A549 (cell line): ENCODE results near the gene ZNF580. TPM values are rescaled to one million over a fixed set of nuclear protein-coding genes. Genes with fewer than 3 reads are reported as not detected.

Source experiments
- ATAC-seq, 2 experiments: fragments of 200-7000 bp in 1 of 2; fragments of >200 bp in 1 of 2; cut with Nextera tagmentation in 1 of 2; cut with Tn5 transposase in 1 of 2; 3 replicates each; pipeline versions ENCODE4 v1.8.0 to v1.9.1; 2018 to 2020; ENCODE audit warnings: mild to moderate bottlenecking in 1 of 2, moderate library complexity in 1 of 2
- CTCF ChIA-PET: fragments of 300-600 bp; sonication (Branson Sonifier 250); formaldehyde crosslinking; extraction: SDS; loops from one replicate; lab custom pipeline; 2021; ENCODE audit warnings: antibody characterized with exemption, inconsistent platforms; lab: Yijun Ruan, JAX
- POLR2A ChIA-PET: fragments of 350-600 bp; formaldehyde crosslinking; extraction: SDS; loops from one replicate; lab custom pipeline; 2021; ENCODE audit warnings: antibody characterized with exemption, inconsistent platforms; lab: Yijun Ruan, JAX
- DNase-seq, 2 experiments: peaks; one replicate each; pipeline versions ENCODE4 v3.0.0 to v3.0.0-alpha.2; 2011 to 2016; ENCODE audit warnings: low read depth in 1 of 2, low spot score in 1 of 2
- FAIRE-seq: peaks from 2 replicates; lab custom pipeline; 2011; peaks lifted over from hg19 to GRCh38; lab: Jason Lieb, UNC
- H3K27ac ChIP-seq, 2 experiments: fragments of >200 bp; sonication (Bioruptor Twin); formaldehyde crosslinking; 3 replicates each; pipeline ENCODE4 v1.5.1; 2016 to 2017
- H3K4me1 ChIP-seq: fragments of >200 bp; sonication (Bioruptor Twin); formaldehyde crosslinking; 3 replicates; pipeline ENCODE4 v1.6.1; 2016
- H3K4me2 ChIP-seq: fragments of >200 bp; sonication (Bioruptor Twin); formaldehyde crosslinking; 3 replicates; pipeline ENCODE4 v1.6.1; 2016
- H3K4me3 ChIP-seq: fragments of >200 bp; sonication (Bioruptor Twin); formaldehyde crosslinking; 3 replicates; pipeline ENCODE4 v1.5.1; 2016
- H3K9me3 ChIP-seq: fragments of >200 bp; sonication (Bioruptor Twin); formaldehyde crosslinking; 3 replicates; pipeline ENCODE4 v1.6.1; 2016
- BHLHE40 ChIP-seq: IDR thresholded peaks from 2 replicates; pipeline ENCODE4 v1.6.1; 2012; ENCODE audit warnings: low read depth, low read length, inconsistent platforms
- EHMT2 ChIP-seq: fragments of 200-600 bp; sonication (generic); IDR thresholded peaks from 2 replicates; pipeline ENCODE4 v1.6.1; 2016; ENCODE audit warnings: antibody characterized with exemption, low read depth, mild to moderate bottlenecking, moderate library complexity
- EP300 ChIP-seq, 2 experiments: fragments of >200 bp; sonication (Bioruptor Twin); formaldehyde crosslinking; IDR thresholded peaks; 2 replicates in 1 of 2; 3 replicates in 1 of 2; pipeline ENCODE4 v1.6.1; 2016 to 2017
- HDAC2 ChIP-seq: fragments of 200-600 bp; sonication (generic); IDR thresholded peaks from 2 replicates; pipeline ENCODE4 v1.6.1; 2016
- HOXA7 ChIP-seq: fragments of 250-450 bp; sonication (Bioruptor Pico); IDR thresholded peaks from 2 replicates; pipeline ENCODE4 v1.5.0; 2020; ENCODE audit warnings: mild to moderate bottlenecking, moderate library complexity
- HOXB5 ChIP-seq: fragments of 250-450 bp; sonication (Bioruptor Pico); IDR thresholded peaks from 2 replicates; pipeline ENCODE4 v1.5.0; 2020; ENCODE audit warnings: mild to moderate bottlenecking, moderate library complexity
- JUNB ChIP-seq: fragments of >200 bp; sonication (Bioruptor Twin); formaldehyde crosslinking; IDR thresholded peaks from 2 replicates; pipeline ENCODE4 v1.6.1; 2016
- KDM5A ChIP-seq: fragments of 200-600 bp; sonication (generic); IDR thresholded peaks from 2 replicates; pipeline ENCODE4 v1.6.1; 2016; ENCODE audit warnings: antibody characterized with exemption, mild to moderate bottlenecking
- MYC ChIP-seq: IDR thresholded peaks from 2 replicates; pipeline ENCODE4 v1.6.1; 2012; ENCODE audit warnings: mild to moderate bottlenecking, inconsistent platforms, low read length, improper control_type of control experiment, borderline replicate concordance
- NFE2L2 ChIP-seq: fragments of 150-350 bp; conservative IDR thresholded peaks from 2 replicates; pipeline ENCODE4 v1.6.1; 2014; ENCODE audit warnings: low read length
- NPAS2 ChIP-seq: fragments of 250-450 bp; sonication (Bioruptor Pico); IDR thresholded peaks from 2 replicates; pipeline ENCODE4 v1.8.0; 2022; ENCODE audit warnings: mild to moderate bottlenecking, moderate library complexity, borderline replicate concordance
- NR3C1 ChIP-seq: fragments of >200 bp; sonication (Bioruptor Twin); formaldehyde crosslinking; IDR thresholded peaks from 3 replicates; pipeline ENCODE4 v1.6.1; 2017
- PHF8 ChIP-seq: fragments of 200-600 bp; sonication (generic); IDR thresholded peaks from 2 replicates; pipeline ENCODE4 v1.6.1; 2016; ENCODE audit warnings: low read depth, mild to moderate bottlenecking, antibody characterized with exemption, moderate library complexity, borderline replicate concordance
- RARB ChIP-seq: fragments of 250-450 bp; sonication (Bioruptor Pico); IDR thresholded peaks from 2 replicates; pipeline ENCODE4 v1.8.0; 2021; ENCODE audit warnings: mild to moderate bottlenecking, moderate library complexity
- RCOR1 ChIP-seq: fragments of 150-350 bp; IDR thresholded peaks from 2 replicates; pipeline ENCODE4 v1.6.1; 2014; ENCODE audit warnings: antibody characterized with exemption, low read length, low read depth
- REST ChIP-seq: fragments of 200-600 bp; sonication (generic); IDR thresholded peaks from 2 replicates; pipeline ENCODE4 v1.6.1; 2016; ENCODE audit warnings: antibody characterized with exemption, mild to moderate bottlenecking, moderate library complexity
- SMC3 ChIP-seq: fragments of >200 bp; sonication (Bioruptor Twin); formaldehyde crosslinking; IDR thresholded peaks from 3 replicates; pipeline ENCODE4 v1.6.1; 2018; ENCODE audit warnings: inconsistent platforms
- TFCP2L1 ChIP-seq: fragments of 250-450 bp; sonication (Bioruptor Pico); IDR thresholded peaks from 2 replicates; pipeline ENCODE4 v1.5.0; 2021; ENCODE audit warnings: mild to moderate bottlenecking
- ZC3H11A ChIP-seq: fragments of 450-650 bp; IDR thresholded peaks from 2 replicates; pipeline ENCODE4 v1.6.1; 2014; ENCODE audit warnings: antibody characterized with exemption, mild to moderate bottlenecking
- ZSCAN20 ChIP-seq: fragments of 250-450 bp; sonication (Bioruptor Pico); IDR thresholded peaks from 2 replicates; pipeline ENCODE4 v1.8.0; 2022; ENCODE audit warnings: mild to moderate bottlenecking, moderate library complexity
- WGBS: methylation state at CpG from one replicate; pipeline ENCODE4 v1.1.6; 2017; ENCODE audit errors: missing lambda C conversion rate; 5-methylcytosine and 5-hydroxymethylcytosine counted together
- polyA plus RNA-seq, 4 experiments: library from polyadenylated mRNA; depleted of rRNA in 3 of 4; stranded (reverse); fragments of >200 nt; fragmentation: RNase III in 1 of 4; extraction: RNeasy Plus Mini Kit Qiagen cat#74134 plus additional on column Dnase treatment in 1 of 4; gene quantifications; 2 replicates in 3 of 4; 3 replicates in 1 of 4; pipeline ENCODE4 v1.2.3, GENCODE V29; 2011 to 2017
- TF ChIP-seq, protein P1 (sequence below): fragments of >200 bp; sonication (Bioruptor Twin); formaldehyde crosslinking; IDR thresholded peaks from 2 replicates; pipeline ENCODE4 v1.6.1; 2016
- TF ChIP-seq, protein P2 (sequence below): fragments of 250-450 bp; sonication (Bioruptor Pico); IDR thresholded peaks from 2 replicates; pipeline ENCODE4 v1.5.0; 2021; ENCODE audit warnings: mild to moderate bottlenecking, moderate library complexity, borderline replicate concordance

The ZNF580 gene
- polyA plus RNA-seq, 2 of the 4 experiments (the other 2 are of a cell fraction): 9.2 to 52.8 TPM

DNA sequence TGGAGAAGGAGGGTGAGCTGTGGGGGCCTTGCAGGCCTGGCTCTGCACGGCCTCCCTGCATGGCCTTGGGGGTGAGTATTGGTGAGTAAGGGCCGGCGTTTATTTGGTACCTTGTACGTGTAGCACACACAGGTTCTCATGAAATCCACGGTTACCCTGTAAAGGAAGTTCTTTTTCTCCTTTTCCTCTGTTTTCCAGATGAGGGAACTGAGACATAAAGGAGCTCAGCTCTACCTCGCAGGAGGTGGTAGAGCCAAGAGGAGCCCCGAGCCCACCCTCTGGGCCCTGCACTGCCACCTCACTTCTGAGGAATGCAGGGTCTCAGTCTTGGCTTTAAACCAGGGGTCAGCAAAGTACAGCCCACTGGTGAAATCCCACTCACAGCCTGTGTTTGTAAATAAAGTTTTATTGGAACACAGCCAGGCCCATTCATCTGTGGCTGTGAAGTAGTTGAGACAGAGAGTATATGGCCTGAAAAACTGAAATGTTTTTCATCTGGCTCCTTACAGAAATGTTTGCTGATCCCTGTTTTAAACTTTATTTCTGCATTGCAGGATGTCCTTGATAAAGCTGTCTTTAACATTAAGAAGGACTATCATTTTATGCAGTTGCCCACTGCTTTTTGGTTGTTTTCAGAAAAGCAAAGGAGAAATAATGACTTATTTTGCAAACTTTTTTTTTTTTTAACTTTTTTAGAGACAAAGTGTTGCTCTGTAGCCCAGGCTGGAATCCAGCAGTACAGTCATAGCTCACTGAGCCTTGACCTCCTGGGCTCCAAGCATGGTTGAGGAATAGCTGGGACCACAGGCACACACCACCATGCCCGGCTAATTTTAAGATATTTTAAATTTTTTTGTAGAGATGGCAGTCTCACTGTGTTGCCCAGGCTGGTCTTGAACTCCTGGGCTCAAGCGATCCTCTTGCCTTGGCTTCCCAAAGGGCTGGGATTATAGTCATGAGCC is 40.6 kb downstream of the ZNF580 start:
- ChIA-PET CTCF (interaction anchor here (0.6 to 1.8 kb wide), 4 partner anchors 10 to 565 kb away, joined by 3 to 5 read pairs (median 4); no protein-coding TSS in a partner anchor), POLR2A (interaction anchor here (1.3 kb wide), 1 partner anchor 27 kb away, joined by 3 read pairs; the partner anchor contains the start of gene U2AF2)
- Histone ChIP-seq H3K4me2 (no peak overlapping the region), H3K27ac (no peak overlapping the region), H3K4me3 (no peak overlapping the region), H3K4me1 (peaks cover 11% of the 10 kb centered on the region), H3K9me3 (no peaks in the 10 kb centered on the region)
- TF ChIP-seq HOXA7 (no peak), PHF8 (no peak), TFCP2L1 (CRISPR knock-in tag) (no peak), EHMT2 (no peak), ZSCAN20 (CRISPR knock-in tag) (no peak), KDM5A (no peak), JUNB (no peak), EP300 (IDR thresholded peaks at IDR 0.05) (no peak), RCOR1 (no peak), BHLHE40 (no peak), RARB (no peak), NPAS2 (CRISPR knock-in tag) (no peak)
- TF ChIP-seq, protein P1, sequence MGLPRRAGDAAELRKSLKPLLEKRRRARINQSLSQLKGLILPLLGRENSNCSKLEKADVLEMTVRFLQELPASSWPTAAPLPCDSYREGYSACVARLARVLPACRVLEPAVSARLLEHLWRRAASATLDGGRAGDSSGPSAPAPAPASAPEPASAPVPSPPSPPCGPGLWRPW: no peak
- ATAC-seq (no peak), DNase-seq (no peak), FAIRE-seq (no peak)
- WGBS: 91% methylated on average over 9 of the region's 9 CpGs

DNA sequence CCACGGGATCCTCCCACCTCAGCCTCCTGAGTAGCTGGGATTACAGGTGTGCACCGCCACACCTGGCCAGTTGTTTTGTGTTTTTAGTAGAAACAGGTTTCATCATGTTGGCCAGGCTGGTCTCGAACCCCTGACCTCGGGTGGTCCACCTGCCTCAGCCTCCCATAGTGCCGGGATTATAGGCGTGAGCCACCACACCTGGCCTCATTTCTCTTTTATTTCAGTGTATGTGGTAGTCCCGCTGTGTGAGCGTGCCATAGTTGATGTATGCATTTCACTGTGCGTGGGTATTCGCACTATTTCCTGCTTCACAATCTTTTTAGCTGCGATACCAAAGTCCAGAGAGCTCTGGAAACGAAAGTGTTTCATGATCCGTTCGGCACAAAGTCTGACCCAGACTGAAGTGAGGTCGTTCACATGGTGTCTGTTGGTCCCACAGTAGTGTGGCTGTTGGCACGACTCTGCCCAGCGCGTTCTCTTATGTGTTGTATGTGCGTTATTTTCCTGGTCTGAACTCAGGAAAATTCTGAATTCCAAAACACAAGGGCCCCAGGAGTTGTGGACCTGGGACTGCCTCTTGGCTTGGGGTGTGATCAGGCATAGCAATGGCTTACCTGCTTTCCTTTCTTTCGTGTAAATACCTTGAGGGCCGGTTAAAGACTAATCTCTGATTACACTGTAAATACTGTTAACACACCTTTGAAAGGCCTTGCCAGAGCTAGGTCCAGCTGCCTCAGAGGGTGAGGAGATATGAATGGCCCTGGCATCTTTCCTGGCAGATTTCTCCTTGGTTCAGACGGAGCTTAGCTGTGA is 42.9 kb downstream of the ZNF580 start:
- H3K27ac ChIP-seq: no peak overlapping the region
- WGBS: 90% methylated on average over 22 of the region's 22 CpGs
- ATAC-seq: no peak
- no peak for TF ChIP-seq MYC
- TF ChIP-seq RARB: no peak
- no peak for TF ChIP-seq NFE2L2
- TF ChIP-seq NR3C1: no peak
- TF ChIP-seq, all 56 proteins: peak for 0
- no peak for DNase-seq
- ChIA-PET POLR2A (no interaction called here), CTCF (interaction anchor here (1.0 to 1.8 kb wide), 4 partner anchors 12 to 383 kb away, joined by 3 to 6 read pairs (median 4); no protein-coding TSS in a partner anchor)
- H3K9me3 ChIP-seq: no peaks in the 10 kb centered on the region
- no peaks in the 10 kb centered on the region for H3K4me1 ChIP-seq
- no peak for FAIRE-seq
- no peak overlapping the region for H3K4me2 ChIP-seq
- no peak overlapping the region for H3K4me3 ChIP-seq

DNA sequence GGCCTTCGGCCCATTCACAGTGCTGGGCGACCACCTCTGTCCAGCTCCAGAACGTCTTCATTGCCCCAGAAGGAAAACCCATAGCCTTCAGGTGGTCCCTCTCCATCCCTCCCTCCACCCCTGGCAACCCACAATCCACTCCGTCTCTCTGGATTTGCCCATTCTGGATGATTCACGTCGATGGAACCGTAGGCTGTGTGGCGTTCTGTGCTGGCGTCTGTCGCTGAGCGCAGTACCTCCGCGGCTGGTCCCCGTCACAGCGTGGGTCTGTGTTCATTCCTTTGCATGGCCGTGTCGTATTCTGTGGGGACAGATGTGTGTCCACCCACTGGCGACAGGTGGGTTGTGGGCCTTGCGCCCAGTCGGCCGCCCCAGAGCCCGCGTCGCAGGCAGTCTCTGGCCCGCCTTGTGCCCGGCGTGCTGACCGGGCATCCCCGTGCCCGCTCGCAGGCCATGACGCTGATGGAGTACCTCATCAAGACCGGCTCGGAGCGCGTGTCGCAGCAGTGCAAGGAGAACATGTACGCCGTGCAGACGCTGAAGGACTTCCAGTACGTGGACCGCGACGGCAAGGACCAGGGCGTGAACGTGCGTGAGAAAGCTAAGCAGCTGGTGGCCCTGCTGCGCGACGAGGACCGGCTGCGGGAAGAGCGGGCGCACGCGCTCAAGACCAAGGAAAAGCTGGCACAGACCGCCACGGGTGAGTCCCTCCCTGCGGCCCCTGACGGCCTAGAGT is 44.3 kb downstream of the ZNF580 start:
- CTCF ChIA-PET: interaction anchor here (0.6 to 1.7 kb wide), 4 partner anchors 14 to 1974 kb away, joined by 3 to 6 read pairs (median 3); no protein-coding TSS in a partner anchor
- Histone ChIP-seq H3K4me2 (no peak overlapping the region), H3K4me3 (no peak overlapping the region), H3K4me1 (no peaks in the 10 kb centered on the region), H3K27ac (no peak overlapping the region), H3K9me3 (no peaks in the 10 kb centered on the region)
- DNase-seq: no peak
- POLR2A ChIA-PET: no interaction called here
- no peak for FAIRE-seq
- ATAC-seq: no peak
- WGBS: 97% methylated on average over 60 of the region's 60 CpGs
- TF ChIP-seq ZC3H11A (no peak), SMC3 (no peak), HOXB5 (CRISPR knock-in tag) (no peak), REST (no peak), HDAC2 (no peak)
- TF ChIP-seq, protein P2, sequence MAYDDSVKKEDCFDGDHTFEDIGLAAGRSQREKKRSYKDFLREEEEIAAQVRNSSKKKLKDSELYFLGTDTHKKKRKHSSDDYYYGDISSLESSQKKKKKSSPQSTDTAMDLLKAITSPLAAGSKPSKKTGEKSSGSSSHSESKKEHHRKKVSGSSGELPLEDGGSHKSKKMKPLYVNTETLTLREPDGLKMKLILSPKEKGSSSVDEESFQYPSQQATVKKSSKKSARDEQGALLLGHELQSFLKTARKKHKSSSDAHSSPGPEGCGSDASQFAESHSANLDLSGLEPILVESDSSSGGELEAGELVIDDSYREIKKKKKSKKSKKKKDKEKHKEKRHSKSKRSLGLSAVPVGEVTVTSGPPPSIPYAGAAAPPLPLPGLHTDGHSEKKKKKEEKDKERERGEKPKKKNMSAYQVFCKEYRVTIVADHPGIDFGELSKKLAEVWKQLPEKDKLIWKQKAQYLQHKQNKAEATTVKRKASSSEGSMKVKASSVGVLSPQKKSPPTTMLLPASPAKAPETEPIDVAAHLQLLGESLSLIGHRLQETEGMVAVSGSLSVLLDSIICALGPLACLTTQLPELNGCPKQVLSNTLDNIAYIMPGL (CRISPR knock-in tag): no peak
